ENCODE measurements around the gene CLMP. TPM values are rescaled to one million over a fixed set of nuclear protein-coding genes. Genes with fewer than 3 reads are reported as not detected.

CLMP gene
- total RNA-seq, 1 experiment from 2014 or later = 5.4 TPM

GRCh38 chr11:123169821-123170220 is 25.2 kb downstream of the CLMP start:
- no peaks in the 10 kb centered on the region for H3K36me3 ChIP-seq (ENCODE audit: low read depth)
- H3K4me3 ChIP-seq = no peak overlapping the region
- intact Hi-C loops (cut with micrococcal nuclease; ENCODE audit: unreplicated experiment) = no loop called here
- H3K4me2 ChIP-seq = no peak overlapping the region
- no peaks in the 10 kb centered on the region for H4K20me1 ChIP-seq (ENCODE audit: insufficient read depth)
- BruUV-seq (replicated peaks) = no TSS peak
- ChIA-PET POLR2A (ENCODE audit: unreplicated experiment) (no interaction called here), CTCF (no interaction called here)
- H3K9me2 ChIP-seq (ENCODE audit: insufficient read depth) = no peaks in the 10 kb centered on the region
- no peak for DNase-seq
- no peak overlapping the region for H2AFZ ChIP-seq
- peaks cover 18% of the 10 kb centered on the region; the same call in 1 of the 2 replicates for H3F3A ChIP-seq (ENCODE audit: insufficient read depth, low read depth)
- H3K9me3 ChIP-seq (ENCODE audit: insufficient read depth, low read depth) = no peaks in the 10 kb centered on the region
- H3K27me3 ChIP-seq (ENCODE audit: insufficient read depth, low read depth) = no peaks in the 10 kb centered on the region
- TF ChIP-seq EZH2 (IDR thresholded peaks at IDR 0.05; ENCODE audit: low read depth) = no peak
- TF ChIP-seq CTCF (conservative IDR thresholded peaks at IDR 0.05) = no peak
- peaks cover 19% of the 10 kb centered on the region for H3K4me1 ChIP-seq (replicated peaks; ENCODE audit: insufficient read depth)
- no peak overlapping the region for H3K27ac ChIP-seq
- H3K79me2 ChIP-seq (ENCODE audit: low read depth) = no peaks in the 10 kb centered on the region

- H3K9me3 ChIP-seq (ENCODE audit: insufficient read depth, low read depth) = no peaks in the 10 kb centered on the region
- no peaks in the 10 kb centered on the region for H3K9me2 ChIP-seq (ENCODE audit: insufficient read depth)
- no peak for DNase-seq
- POLR2A ChIA-PET (ENCODE audit: unreplicated experiment) = no interaction called here
- no peak overlapping the region for H3K27ac ChIP-seq
- H2AFZ ChIP-seq = no peak overlapping the region
- no peak overlapping the region for H3K4me2 ChIP-seq
- H4K20me1 ChIP-seq (ENCODE audit: insufficient read depth) = no peaks in the 10 kb centered on the region
- intact Hi-C loops (cut with micrococcal nuclease; ENCODE audit: unreplicated experiment) = no loop called here
- peaks cover 11% of the 10 kb centered on the region for H3K4me1 ChIP-seq (replicated peaks; ENCODE audit: insufficient read depth)
- BruUV-seq (replicated peaks) = no TSS peak
- H3K27me3 ChIP-seq (ENCODE audit: insufficient read depth, low read depth) = no peaks in the 10 kb centered on the region
- H3F3A ChIP-seq (ENCODE audit: insufficient read depth, low read depth) = peaks cover 10% of the 10 kb centered on the region; the same call in 1 of the 2 replicates
- TF ChIP-seq CTCF (conservative IDR thresholded peaks at IDR 0.05) = no peak
- no peak for TF ChIP-seq EZH2 (IDR thresholded peaks at IDR 0.05; ENCODE audit: low read depth)
- no peaks in the 10 kb centered on the region for H3K79me2 ChIP-seq (ENCODE audit: low read depth)
- no peak overlapping the region for H3K4me3 ChIP-seq
- H3K36me3 ChIP-seq (ENCODE audit: low read depth) = no peaks in the 10 kb centered on the region
- CTCF ChIA-PET = no interaction called here
Measured at GRCh38 chr11:123168955-123169484, 26.0 kb downstream of the CLMP start.

DNA sequence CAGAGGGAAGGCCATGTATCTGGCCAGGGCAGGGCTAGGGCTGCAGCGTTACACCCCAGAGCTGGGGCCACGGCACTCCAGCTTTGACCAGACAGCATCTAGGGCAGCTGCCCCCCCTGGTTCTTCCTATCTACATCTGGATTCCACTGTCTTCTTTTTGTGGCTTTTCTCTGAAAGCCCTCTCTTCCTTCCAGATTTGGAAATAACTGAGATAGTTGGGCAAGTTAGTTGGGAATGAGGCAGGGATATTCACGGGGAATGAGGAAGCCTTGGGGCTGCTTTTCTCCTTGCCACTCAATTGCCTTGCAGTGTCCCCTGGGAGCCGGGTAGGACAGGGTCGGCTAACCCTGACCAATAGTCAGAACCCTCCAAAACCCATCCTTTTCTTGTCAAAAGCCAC is 26.8 kb downstream of the CLMP start:
- CTCF ChIA-PET = no interaction called here
- TF ChIP-seq CTCF (conservative IDR thresholded peaks at IDR 0.05) (no peak), EZH2 (IDR thresholded peaks at IDR 0.05; ENCODE audit: low read depth) (no peak)
- no peaks in the 10 kb centered on the region for H3K9me2 ChIP-seq (ENCODE audit: insufficient read depth)
- no peaks in the 10 kb centered on the region for H3K79me2 ChIP-seq (ENCODE audit: low read depth)
- intact Hi-C loops (cut with micrococcal nuclease; ENCODE audit: unreplicated experiment) = no loop called here
- H3K27me3 ChIP-seq (ENCODE audit: insufficient read depth, low read depth) = no peaks in the 10 kb centered on the region
- BruUV-seq (replicated peaks) = no TSS peak
- H2AFZ ChIP-seq = no peak overlapping the region
- H3K27ac ChIP-seq = no peak overlapping the region
- DNase-seq = no peak
- no peaks in the 10 kb centered on the region for H3K36me3 ChIP-seq (ENCODE audit: low read depth)
- 0 out of 2 replicates have a peak, but pooled peaks cover 3% of the 10 kb centered on the region for H3F3A ChIP-seq (ENCODE audit: insufficient read depth, low read depth)
- no peaks in the 10 kb centered on the region for H3K9me3 ChIP-seq (ENCODE audit: insufficient read depth, low read depth)
- no peaks in the 10 kb centered on the region for H4K20me1 ChIP-seq (ENCODE audit: insufficient read depth)
- POLR2A ChIA-PET (ENCODE audit: unreplicated experiment) = interaction anchor here (0.7 kb wide), 1 partner anchor 133 kb away, joined by 5 read pairs; no protein-coding TSS in a partner anchor
- H3K4me1 ChIP-seq (replicated peaks; ENCODE audit: insufficient read depth) = peaks cover 4% of the 10 kb centered on the region
- H3K4me2 ChIP-seq = no peak overlapping the region
- H3K4me3 ChIP-seq = no peak overlapping the region
